PC-3 (cell line): ENCODE results near the gene ZC3H4. TPM values are rescaled to one million over a fixed set of nuclear protein-coding genes. Genes with fewer than 3 reads are reported as not detected.
"Not testable (repeated sequence)": the region's sequence is repeated elsewhere in the genome, so short reads cannot be mapped to it uniquely, and the experiment has no call there.

ENCODE experiments used
- ATAC-seq: fragments of 200-7000 bp; cut with Tn5 transposase; 2 replicates; pipeline ENCODE4 v1.9.1; 2020; ENCODE audit warnings: mild to moderate bottlenecking, moderate library complexity
- BruUV-seq: library from RNA; stranded (reverse); fragments of 400-500 nt; replicated peaks from 2 replicates; lab custom pipeline; 2021; lab: Mats Ljungman, UMichigan
- CTCF ChIA-PET: fragments of 300-600 bp; sonication (Branson Sonifier 250); formaldehyde crosslinking; loops from one replicate; lab custom pipeline; 2022; ENCODE audit warnings: antibody characterized with exemption; lab: Charles Lee
- POLR2A ChIA-PET: fragments of 300-600 bp; sonication (Branson Sonifier 250); formaldehyde crosslinking; loops from one replicate; lab custom pipeline; 2022; ENCODE audit warnings: antibody characterized with exemption; ENCODE audit not compliant: unreplicated experiment; lab: Charles Lee
- DNase-seq: peaks from one replicate; pipeline ENCODE4 v3.0.0-alpha.2; 2015
- H2AFZ ChIP-seq: fragments of 300-600 bp; sonication (generic); 2 replicates; pipeline ENCODE4 v1.6.0; 2016; ENCODE audit warnings: antibody characterized with exemption, low read length
- H3F3A ChIP-seq: fragments of 300-600 bp; sonication (generic); one replicate; pipeline ENCODE4 v1.6.0; 2017; ENCODE audit warnings: antibody characterized with exemption, low read length, control low read depth, mild to moderate bottlenecking; ENCODE audit not compliant: unreplicated experiment
- H3K27ac ChIP-seq: fragments of 300-600 bp; sonication (generic); 2 replicates; pipeline ENCODE4 v1.5.1; 2016; ENCODE audit warnings: mild to moderate bottlenecking, low read length
- H3K27me3 ChIP-seq: fragments of 300-600 bp; sonication (generic); 2 replicates; pipeline ENCODE4 v1.6.1; 2016; ENCODE audit warnings: low read length, mixed read lengths
- H3K36me3 ChIP-seq: fragments of 300-600 bp; sonication (generic); 2 replicates; pipeline ENCODE4 v1.6.1; 2016; ENCODE audit warnings: low read depth, mixed run types, low read length, mixed read lengths
- H3K4me1 ChIP-seq: fragments of 300-600 bp; sonication (generic); 2 replicates; pipeline ENCODE4 v1.5.1; 2016; ENCODE audit warnings: low read length; ENCODE audit not compliant: insufficient read depth
- H3K4me2 ChIP-seq: fragments of 300-600 bp; sonication (generic); 2 replicates; pipeline ENCODE4 v1.6.0; 2016; ENCODE audit warnings: low read length
- H3K4me3 ChIP-seq: fragments of 300-600 bp; sonication (generic); 2 replicates; pipeline ENCODE4 v1.5.1; 2016; ENCODE audit warnings: mild to moderate bottlenecking, low read length, mixed read lengths
- H3K79me2 ChIP-seq: fragments of 300-600 bp; sonication (generic); 2 replicates; pipeline ENCODE4 v1.6.1; 2017; ENCODE audit warnings: low read length, mixed read lengths
- H3K9ac ChIP-seq: fragments of 300-600 bp; sonication (generic); 2 replicates; pipeline ENCODE4 v1.6.0; 2016; ENCODE audit warnings: mild to moderate bottlenecking, low read length
- H3K9me2 ChIP-seq: fragments of 300-600 bp; sonication (generic); replicated peaks from 2 replicates; pipeline ENCODE4 v1.6.1; 2016; ENCODE audit warnings: mixed run types, low read length, mixed read lengths
- H3K9me3 ChIP-seq: fragments of 300-600 bp; sonication (generic); 2 replicates; pipeline ENCODE4 v1.6.1; 2016; ENCODE audit warnings: low read length, mixed read lengths
- H4K20me1 ChIP-seq: fragments of 300-600 bp; sonication (generic); 2 replicates; pipeline ENCODE4 v1.6.1; 2016; ENCODE audit warnings: low read length, mixed read lengths
- CTCF ChIP-seq: fragments of 300-600 bp; sonication (generic); conservative IDR thresholded peaks from 2 replicates; pipeline ENCODE4 v1.5.1; 2017; ENCODE audit warnings: antibody characterized with exemption, low read depth, mild to moderate bottlenecking, low read length
- EZH2 ChIP-seq: fragments of 300-600 bp; sonication (generic); IDR thresholded peaks from one replicate; pipeline ENCODE4 v1.6.1; 2017; ENCODE audit warnings: antibody characterized with exemption, mild to moderate bottlenecking, low read length; ENCODE audit not compliant: unreplicated experiment
- EZH2phosphoT487 ChIP-seq: fragments of 300-600 bp; sonication (generic); IDR thresholded peaks from 2 replicates; pipeline ENCODE4 v1.6.1; 2018; ENCODE audit warnings: mild to moderate bottlenecking, antibody characterized with exemption, low read length, borderline replicate concordance
- intact Hi-C: fragments of 100-400 bp; cut with micrococcal nuclease; formaldehyde crosslinking; loops from 2 replicates; pipeline ENCODE4 v1.9.0; 2023
- total RNA-seq: library from RNA; depleted of rRNA; stranded (reverse); fragments of >200 nt; gene quantifications from 2 replicates; pipeline ENCODE4 v1.2.3, GENCODE V29; 2014

Gene ZC3H4
- total RNA-seq, 1 experiment from 2014 or later = 13.4 TPM

DNA sequence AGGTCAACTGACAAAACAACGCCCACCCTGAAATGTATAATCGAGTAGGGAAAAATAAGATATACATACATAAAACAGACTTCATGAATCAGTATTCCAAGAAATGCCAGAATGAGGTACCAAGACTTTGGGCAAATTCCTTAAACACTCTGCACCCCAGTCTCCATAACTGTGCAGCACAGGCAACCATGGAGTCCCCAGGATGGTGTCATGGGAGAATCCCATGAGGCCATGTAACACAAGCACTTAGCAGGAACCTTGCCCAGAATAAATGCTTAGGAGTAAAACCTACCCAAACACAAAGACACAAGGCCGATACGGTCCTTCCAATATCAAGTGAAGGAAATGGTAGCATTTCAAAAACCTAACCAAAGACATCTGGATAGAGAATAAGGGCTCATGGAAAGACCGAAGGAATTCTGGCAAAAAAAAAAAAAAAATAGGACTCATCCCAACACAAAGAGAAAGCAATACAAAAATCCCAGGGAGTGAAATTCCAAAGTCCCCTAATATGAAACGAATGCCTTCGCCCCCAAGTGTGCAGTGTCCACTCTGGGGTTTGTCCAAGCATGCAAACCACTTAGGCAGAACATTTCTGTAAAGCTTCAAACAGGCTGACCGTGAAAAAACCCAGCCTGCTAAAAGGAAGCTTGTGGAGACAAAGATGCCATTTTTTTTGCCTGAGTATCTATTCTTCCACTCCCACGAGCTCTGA lies 11.1 kb downstream of the ZC3H4 start:
- no peaks in the 10 kb centered on the region for H3K9me3 ChIP-seq
- POLR2A ChIA-PET = interaction anchor here (1.1 kb wide), 1 partner anchor 11 kb away, joined by 4 read pairs; the partner anchor contains the start of gene ZC3H4
- no TSS peak for BruUV-seq
- peaks cover 97% of the 10 kb centered on the region for H3K79me2 ChIP-seq
- H3K9me2 ChIP-seq = no peaks in the 10 kb centered on the region
- H3K36me3 ChIP-seq = no peaks in the 10 kb centered on the region; the same call in 1 of the 2 replicates
- no peak overlapping the region for H3K4me3 ChIP-seq
- H3F3A ChIP-seq = no peaks in the 10 kb centered on the region
- intact Hi-C loops = no loop called here
- H3K9ac ChIP-seq = no peak overlapping the region
- no peak overlapping the region for H3K4me2 ChIP-seq
- ATAC-seq = no peak
- no peaks in the 10 kb centered on the region for H4K20me1 ChIP-seq
- CTCF ChIA-PET = no interaction called here
- H3K27ac ChIP-seq = no peak overlapping the region
- TF ChIP-seq CTCF (no peak), EZH2phosphoT487 (no peak), EZH2 (no peak)
- peaks cover 15% of the 10 kb centered on the region for H3K4me1 ChIP-seq
- no peak for DNase-seq
- H3K27me3 ChIP-seq = no peaks in the 10 kb centered on the region
- no peak overlapping the region for H2AFZ ChIP-seq

GRCh38 chr19:47101116-47101515 lies 12.5 kb downstream of the ZC3H4 start:
- H3K79me2 ChIP-seq = peaks cover 95% of the 10 kb centered on the region
- intact Hi-C loops, H4K20me1 ChIP-seq, H3K27me3 ChIP-seq, H3K4me3 ChIP-seq, ATAC-seq, CTCF ChIA-PET, H3K9me2 ChIP-seq, BruUV-seq, H3K27ac ChIP-seq, H3F3A ChIP-seq, H3K9ac ChIP-seq, H3K4me2 ChIP-seq, H2AFZ ChIP-seq, H3K36me3 ChIP-seq, DNase-seq, POLR2A ChIA-PET, H3K9me3 ChIP-seq: not testable (repeated sequence)
- H3K4me1 ChIP-seq = peaks cover 16% of the 10 kb centered on the region

DNA sequence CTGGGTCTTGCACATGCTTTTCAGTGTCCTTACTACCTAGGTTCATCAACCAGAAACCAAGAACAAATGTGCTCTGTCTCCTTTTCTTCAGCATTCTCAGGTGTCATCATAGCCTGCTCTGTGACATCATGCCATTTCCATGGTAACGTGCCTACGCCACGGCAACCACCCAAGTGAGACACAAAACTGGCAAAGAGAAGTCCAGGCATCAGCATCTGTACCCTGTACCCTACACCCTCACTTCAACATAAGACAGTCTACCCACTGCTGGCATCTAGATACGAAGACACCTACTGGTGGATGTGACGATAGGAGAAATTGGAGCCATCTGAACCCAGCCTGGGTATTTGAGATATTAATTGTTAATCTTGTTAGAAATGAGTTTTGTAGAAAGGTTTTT lies 13.3 kb downstream of the ZC3H4 start:
- H3K79me2 ChIP-seq = peaks cover 95% of the 10 kb centered on the region
- no peaks in the 10 kb centered on the region for H4K20me1 ChIP-seq
- no peak overlapping the region for H3K4me3 ChIP-seq
- H3K9ac ChIP-seq = no peak overlapping the region
- H3F3A ChIP-seq = peaks cover 8% of the 10 kb centered on the region
- H3K27ac ChIP-seq = no peak overlapping the region
- ChIA-PET POLR2A (no interaction called here), CTCF (no interaction called here)
- no peak overlapping the region for H2AFZ ChIP-seq
- H3K9me2 ChIP-seq = no peaks in the 10 kb centered on the region
- H3K27me3 ChIP-seq = no peaks in the 10 kb centered on the region
- ATAC-seq = no peak
- intact Hi-C loops = no loop called here
- BruUV-seq = no TSS peak
- peaks cover 24% of the 10 kb centered on the region for H3K4me1 ChIP-seq
- DNase-seq = no peak
- TF ChIP-seq CTCF = no peak
- TF ChIP-seq EZH2phosphoT487 = no peak
- no peak for TF ChIP-seq EZH2
- H3K9me3 ChIP-seq = no peaks in the 10 kb centered on the region
- no peak overlapping the region for H3K4me2 ChIP-seq
- no peaks in the 10 kb centered on the region for H3K36me3 ChIP-seq
